ENCODE measurements around the gene EIF1AX.
A peak's percentile ranks its signal among the peaks of the same experiment; 100 is the strongest.

Gene EIF1AX

DNA sequence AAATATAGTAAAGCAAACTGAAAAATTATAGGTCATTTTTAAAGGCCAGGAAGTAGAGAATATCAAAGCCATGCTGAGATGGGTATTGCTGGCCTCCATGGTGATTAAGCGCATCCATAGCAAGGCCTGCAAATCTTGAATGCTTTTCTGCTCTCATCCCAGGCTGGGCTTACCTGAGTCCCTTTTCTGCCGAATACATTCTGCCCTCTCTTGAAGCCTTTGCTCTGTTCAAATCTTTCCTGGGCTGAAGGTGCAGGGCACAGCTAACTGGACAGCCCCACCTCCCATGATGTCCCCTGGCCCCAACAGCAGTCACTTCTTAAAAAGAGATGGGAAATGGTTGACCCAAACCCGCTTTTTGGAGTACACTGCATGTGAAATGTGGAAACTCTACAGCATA is 10.1 kb upstream of the EIF1AX start:
- H3K27ac ChIP-seq (ENCODE audit: poor library complexity, severe bottlenecking) = no peak overlapping the region
- H3K36me3 ChIP-seq (ENCODE audit: low read depth) = peaks cover 8% of the 10 kb centered on the region; the same call in 1 of the 2 replicates
- H3K4me1 ChIP-seq (ENCODE audit: insufficient read depth, poor library complexity, severe bottlenecking) = no peaks in the 10 kb centered on the region
- TF ChIP-seq, protein P1, sequence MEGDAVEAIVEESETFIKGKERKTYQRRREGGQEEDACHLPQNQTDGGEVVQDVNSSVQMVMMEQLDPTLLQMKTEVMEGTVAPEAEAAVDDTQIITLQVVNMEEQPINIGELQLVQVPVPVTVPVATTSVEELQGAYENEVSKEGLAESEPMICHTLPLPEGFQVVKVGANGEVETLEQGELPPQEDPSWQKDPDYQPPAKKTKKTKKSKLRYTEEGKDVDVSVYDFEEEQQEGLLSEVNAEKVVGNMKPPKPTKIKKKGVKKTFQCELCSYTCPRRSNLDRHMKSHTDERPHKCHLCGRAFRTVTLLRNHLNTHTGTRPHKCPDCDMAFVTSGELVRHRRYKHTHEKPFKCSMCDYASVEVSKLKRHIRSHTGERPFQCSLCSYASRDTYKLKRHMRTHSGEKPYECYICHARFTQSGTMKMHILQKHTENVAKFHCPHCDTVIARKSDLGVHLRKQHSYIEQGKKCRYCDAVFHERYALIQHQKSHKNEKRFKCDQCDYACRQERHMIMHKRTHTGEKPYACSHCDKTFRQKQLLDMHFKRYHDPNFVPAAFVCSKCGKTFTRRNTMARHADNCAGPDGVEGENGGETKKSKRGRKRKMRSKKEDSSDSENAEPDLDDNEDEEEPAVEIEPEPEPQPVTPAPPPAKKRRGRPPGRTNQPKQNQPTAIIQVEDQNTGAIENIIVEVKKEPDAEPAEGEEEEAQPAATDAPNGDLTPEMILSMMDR (IDR thresholded peaks at IDR 0.05; ENCODE audit: poor library complexity, severe bottlenecking) = no peak
- ATAC-seq (ENCODE audit: low read depth) (no peak), DNase-seq (ENCODE audit: low spot score) (no peak)
- no peaks in the 10 kb centered on the region for H3K27me3 ChIP-seq (ENCODE audit: insufficient read depth, poor library complexity, severe bottlenecking)
- H3K4me3 ChIP-seq (ENCODE audit: severe bottlenecking) = no peak overlapping the region
- H3K9me3 ChIP-seq (ENCODE audit: severe bottlenecking) = no peaks in the 10 kb centered on the region

DNA sequence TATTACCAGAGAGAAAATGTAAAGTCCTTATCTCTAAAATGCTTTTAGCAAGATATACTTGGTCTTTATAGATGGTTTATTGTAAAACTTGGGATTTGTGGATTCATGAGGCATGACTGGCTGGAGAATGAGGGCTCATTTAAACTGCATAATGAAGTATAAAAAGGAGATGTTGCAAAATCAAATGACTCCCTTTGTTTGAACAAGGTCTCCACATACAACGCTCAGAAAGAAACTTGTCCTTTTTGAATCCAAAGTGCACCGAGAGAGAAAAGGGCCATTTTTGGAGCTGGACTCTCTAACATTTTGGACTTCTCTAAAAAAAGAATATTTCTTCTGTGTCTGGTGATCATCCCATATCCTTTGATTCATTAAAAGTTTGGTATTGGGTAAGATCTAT is 7.7 kb upstream of the EIF1AX start:
- no peak for DNase-seq (ENCODE audit: low spot score)
- Histone ChIP-seq H3K27ac (ENCODE audit: poor library complexity, severe bottlenecking) (no peak overlapping the region), H3K4me3 (ENCODE audit: severe bottlenecking) (no peak overlapping the region), H3K9me3 (ENCODE audit: severe bottlenecking) (no peaks in the 10 kb centered on the region), H3K36me3 (ENCODE audit: low read depth) (peaks cover 2% of the 10 kb centered on the region; the same call in 1 of the 2 replicates), H3K27me3 (ENCODE audit: insufficient read depth, poor library complexity, severe bottlenecking) (no peaks in the 10 kb centered on the region), H3K4me1 (ENCODE audit: insufficient read depth, poor library complexity, severe bottlenecking) (no peaks in the 10 kb centered on the region)
- TF ChIP-seq, protein P1 (IDR thresholded peaks at IDR 0.05; ENCODE audit: poor library complexity, severe bottlenecking) = no peak
- ATAC-seq (ENCODE audit: low read depth) = no peak

DNA sequence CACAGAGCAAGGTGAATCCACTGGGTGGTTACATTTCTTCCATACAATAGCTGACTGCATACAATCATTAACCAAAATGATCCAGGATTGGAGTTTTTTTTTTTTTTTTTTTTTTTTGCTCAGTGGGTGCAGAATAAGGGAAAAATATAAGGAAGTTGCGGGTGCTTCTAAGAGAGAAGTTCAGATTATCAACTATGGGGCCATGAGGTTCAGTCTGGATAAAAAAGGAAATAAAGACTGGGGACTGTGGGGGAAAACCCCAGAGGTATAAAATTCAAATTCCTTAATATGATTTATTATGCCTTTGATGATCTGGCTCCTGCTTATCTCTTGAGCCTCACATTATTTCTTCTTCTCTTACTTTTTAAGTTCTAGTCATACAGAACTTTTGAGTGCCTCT is 5.9 kb upstream of the EIF1AX start:
- DNase-seq (ENCODE audit: low spot score) (no peak), ATAC-seq (ENCODE audit: low read depth) (no peak)
- Histone ChIP-seq H3K4me3 (ENCODE audit: severe bottlenecking) (no peak overlapping the region), H3K27me3 (ENCODE audit: insufficient read depth, poor library complexity, severe bottlenecking) (no peaks in the 10 kb centered on the region), H3K4me1 (ENCODE audit: insufficient read depth, poor library complexity, severe bottlenecking) (no peaks in the 10 kb centered on the region), H3K36me3 (ENCODE audit: low read depth) (no peaks in the 10 kb centered on the region), H3K27ac (ENCODE audit: poor library complexity, severe bottlenecking) (no peak overlapping the region), H3K9me3 (ENCODE audit: severe bottlenecking) (no peaks in the 10 kb centered on the region)
- TF ChIP-seq, protein P1 (IDR thresholded peaks at IDR 0.05; ENCODE audit: poor library complexity, severe bottlenecking) = no peak

DNA sequence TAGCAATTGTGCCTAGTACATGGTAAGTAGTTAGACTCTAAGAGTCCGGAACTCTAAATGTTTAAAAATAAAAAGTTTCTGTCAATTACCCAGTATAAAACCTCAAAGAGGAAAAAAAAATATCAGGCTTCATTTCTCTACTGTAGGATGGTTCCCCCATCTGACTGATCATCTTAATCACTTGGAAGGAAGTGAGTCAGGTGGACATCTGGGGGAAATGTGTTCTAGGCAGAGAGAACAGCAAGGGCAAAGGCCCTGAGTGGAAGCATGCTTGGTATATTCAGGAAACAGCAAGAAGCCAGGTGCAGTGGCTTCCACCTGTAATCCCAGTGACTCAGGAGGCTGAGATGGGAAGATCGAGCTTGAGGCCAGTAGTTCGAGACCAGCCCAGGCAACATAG is 2.9 kb upstream of the EIF1AX start:
- Histone ChIP-seq H3K4me3 (ENCODE audit: severe bottlenecking) (no peak overlapping the region), H3K9me3 (ENCODE audit: severe bottlenecking) (no peaks in the 10 kb centered on the region), H3K36me3 (ENCODE audit: low read depth) (peaks cover 8% of the 10 kb centered on the region), H3K27me3 (ENCODE audit: insufficient read depth, poor library complexity, severe bottlenecking) (no peaks in the 10 kb centered on the region), H3K27ac (ENCODE audit: poor library complexity, severe bottlenecking) (peak overlapping the region; percentile 52), H3K4me1 (ENCODE audit: insufficient read depth, poor library complexity, severe bottlenecking) (no peaks in the 10 kb centered on the region)
- TF ChIP-seq, protein P1 (IDR thresholded peaks at IDR 0.05; ENCODE audit: poor library complexity, severe bottlenecking) = no peak
- ATAC-seq (ENCODE audit: low read depth) (peak; percentile 56), DNase-seq (ENCODE audit: low spot score) (no peak)

DNA sequence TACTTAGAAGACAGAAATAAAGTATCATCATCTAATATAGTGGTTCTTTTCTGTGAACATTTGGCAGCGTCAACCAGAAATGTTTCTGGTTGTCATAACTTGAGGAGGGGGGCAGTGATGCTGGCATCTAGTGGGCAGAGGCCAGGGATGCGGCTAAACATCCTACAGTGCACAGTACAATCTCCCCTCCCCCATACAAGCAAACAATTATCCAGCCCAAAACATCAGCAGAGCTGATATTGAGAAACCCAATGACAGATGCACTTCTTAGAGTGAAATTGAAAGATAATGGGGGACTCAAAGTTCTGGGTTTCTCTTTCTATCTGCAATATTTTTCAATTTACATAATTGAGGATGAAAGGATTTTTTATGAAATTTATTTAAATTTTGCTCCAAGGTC is 1.9 kb upstream of the EIF1AX start:
- TF ChIP-seq, protein P1 (IDR thresholded peaks at IDR 0.05; ENCODE audit: poor library complexity, severe bottlenecking) = no peak
- H3K9me3 ChIP-seq (ENCODE audit: severe bottlenecking) = no peaks in the 10 kb centered on the region
- no peaks in the 10 kb centered on the region for H3K4me1 ChIP-seq (ENCODE audit: insufficient read depth, poor library complexity, severe bottlenecking)
- H3K36me3 ChIP-seq (ENCODE audit: low read depth) = peaks cover 16% of the 10 kb centered on the region
- H3K4me3 ChIP-seq (ENCODE audit: severe bottlenecking) = no peak overlapping the region
- ATAC-seq (ENCODE audit: low read depth) (no peak), DNase-seq (ENCODE audit: low spot score) (no peak)
- no peaks in the 10 kb centered on the region for H3K27me3 ChIP-seq (ENCODE audit: insufficient read depth, poor library complexity, severe bottlenecking)
- peak overlapping the region; percentile 52 for H3K27ac ChIP-seq (ENCODE audit: poor library complexity, severe bottlenecking)

Measured in RWPE2 (cell line).